Trophoblast cell (in vitro differentiated cells and primary cell): ENCODE results near the gene PAK4.

Source experiments
- DNase-seq, 2 donors: peaks; one replicate each; pipeline ENCODE4 v3.0.0-alpha.2; 2016
- H2AFZ ChIP-seq: 2 replicates; pipeline ENCODE4 v1.6.1; 2013; ENCODE audit warnings: low read length, moderate library complexity, mild to moderate bottlenecking; ENCODE audit not compliant: insufficient read depth, poor library complexity
- H2AK5ac ChIP-seq: 2 replicates; pipeline ENCODE4 v1.6.1; 2013; ENCODE audit warnings: mild to moderate bottlenecking, low read length
- H2BK120ac ChIP-seq: 2 replicates; pipeline ENCODE4 v1.6.1; 2013; ENCODE audit warnings: low read length, mild to moderate bottlenecking, moderate library complexity; ENCODE audit not compliant: insufficient read depth, poor library complexity
- H2BK12ac ChIP-seq: 2 replicates; pipeline ENCODE4 v1.6.1; 2013; ENCODE audit warnings: mild to moderate bottlenecking, low read length, moderate library complexity
- H2BK5ac ChIP-seq: 2 replicates; pipeline ENCODE4 v1.6.1; 2013; ENCODE audit warnings: low read length, low read depth, moderate library complexity, mild to moderate bottlenecking; ENCODE audit not compliant: poor library complexity
- H3K14ac ChIP-seq: 2 replicates; pipeline ENCODE4 v1.6.1; 2013; ENCODE audit warnings: mild to moderate bottlenecking, low read length
- H3K18ac ChIP-seq: 2 replicates; pipeline ENCODE4 v1.6.1; 2013; ENCODE audit warnings: mild to moderate bottlenecking, low read length
- H3K23ac ChIP-seq: 2 replicates; pipeline ENCODE4 v1.6.1; 2013; ENCODE audit warnings: low read length
- H3K27ac ChIP-seq: 2 replicates; pipeline ENCODE4 v1.5.1; 2013; ENCODE audit warnings: low read depth, mild to moderate bottlenecking, inconsistent platforms, low read length, moderate library complexity
- H3K27me3 ChIP-seq: 2 replicates; pipeline ENCODE4 v1.6.1; 2013; ENCODE audit warnings: inconsistent platforms, mild to moderate bottlenecking, low read length, moderate library complexity; ENCODE audit not compliant: insufficient read depth
- H3K36me3 ChIP-seq, 2 experiments: 1 replicate in 1 of 2; 2 replicates in 1 of 2; pipeline ENCODE4 v1.6.1; 2013; ENCODE audit warnings: low read length in 2 of 2, mild to moderate bottlenecking in 2 of 2, moderate library complexity in 1 of 2; ENCODE audit not compliant: insufficient read depth in 2 of 2, control insufficient read depth in 1 of 2
- H3K4ac ChIP-seq: 2 replicates; pipeline ENCODE4 v1.6.1; 2013; ENCODE audit warnings: low read depth, mild to moderate bottlenecking, low read length, moderate library complexity
- H3K4me1 ChIP-seq, 2 experiments: 1 replicate in 1 of 2; 2 replicates in 1 of 2; pipeline ENCODE4 v1.6.1; 2013; ENCODE audit warnings: low read length in 2 of 2, mild to moderate bottlenecking in 2 of 2, moderate library complexity in 1 of 2; ENCODE audit not compliant: insufficient read depth in 2 of 2, control insufficient read depth in 1 of 2
- H3K4me2 ChIP-seq: 2 replicates; pipeline ENCODE4 v1.6.1; 2013; ENCODE audit warnings: inconsistent platforms, mild to moderate bottlenecking, low read length, moderate library complexity
- H3K4me3 ChIP-seq: 2 replicates; pipeline ENCODE4 v1.5.1; 2013; ENCODE audit warnings: mild to moderate bottlenecking, low read depth, low read length, inconsistent platforms
- H3K79me1 ChIP-seq: one replicate; pipeline ENCODE4 v1.6.1; 2013; ENCODE audit warnings: low read length
- H3K79me2 ChIP-seq: 2 replicates; pipeline ENCODE4 v1.6.1; 2013; ENCODE audit warnings: low read length, mild to moderate bottlenecking; ENCODE audit not compliant: control insufficient read depth, insufficient read depth, poor library complexity
- H3K9ac ChIP-seq: 2 replicates; pipeline ENCODE4 v1.6.1; 2013; ENCODE audit warnings: mild to moderate bottlenecking, low read length
- H3K9me3 ChIP-seq: 2 replicates; pipeline ENCODE4 v1.6.1; 2013; ENCODE audit warnings: low read depth, mild to moderate bottlenecking, control low read depth, inconsistent platforms, low read length; ENCODE audit not compliant: insufficient read depth
- H4K12ac ChIP-seq: 2 replicates; pipeline ENCODE4 v1.6.1; 2013; ENCODE audit warnings: low read depth, mild to moderate bottlenecking, low read length, moderate library complexity
- H4K8ac ChIP-seq: 2 replicates; pipeline ENCODE4 v1.6.1; 2013; ENCODE audit warnings: low read depth, mild to moderate bottlenecking, low read length, moderate library complexity
- H4K91ac ChIP-seq: one replicate; pipeline ENCODE4 v1.6.1; 2013; ENCODE audit warnings: low read depth, mild to moderate bottlenecking, low read length, moderate library complexity
- WGBS: extraction: QIAGEN DNeasy Blood & Tissue Kit; methylation state at CpG from one replicate; pipeline ENCODE4 v1.1.7; 2013; ENCODE audit warnings: missing lambda C conversion rate; ENCODE audit not compliant: insufficient read length, insufficient coverage; ENCODE audit errors: extremely low coverage; 5-methylcytosine and 5-hydroxymethylcytosine counted together

The PAK4 gene

GRCh38 chr19:39103151-39103550 lies 22.4 kb upstream of the PAK4 start:
- no peaks in the 10 kb centered on the region for H3K79me2 ChIP-seq
- no peak overlapping the region for H2BK120ac ChIP-seq
- H2AFZ ChIP-seq, result no peak overlapping the region
- no peak overlapping the region for H3K14ac ChIP-seq
- no peaks in the 10 kb centered on the region for H3K36me3 ChIP-seq
- no peak overlapping the region for H4K8ac ChIP-seq
- no peak overlapping the region for H3K4ac ChIP-seq
- H3K18ac ChIP-seq, result no peak overlapping the region
- H3K27ac ChIP-seq, result no peak overlapping the region
- H3K27me3 ChIP-seq, result no peaks in the 10 kb centered on the region
- DNase-seq, result no peak
- peaks cover 2% of the 10 kb centered on the region for H3K9me3 ChIP-seq
- no peak overlapping the region for H3K23ac ChIP-seq
- H3K4me3 ChIP-seq, result no peak overlapping the region
- no peaks in the 10 kb centered on the region for H3K79me1 ChIP-seq
- no peaks in the 10 kb centered on the region for H3K4me1 ChIP-seq
- no peak overlapping the region for H2AK5ac ChIP-seq
- no peak overlapping the region for H4K91ac ChIP-seq
- WGBS, result no CpG with 5 or more reads among the region's 5 CpGs
- no peak overlapping the region for H2BK5ac ChIP-seq
- H3K4me2 ChIP-seq, result no peak overlapping the region
- H4K12ac ChIP-seq, result no peak overlapping the region
- no peak overlapping the region for H3K9ac ChIP-seq
- no peak overlapping the region for H2BK12ac ChIP-seq

- WGBS, result no CpG with 5 or more reads among the region's 5 CpGs
- Histone ChIP-seq H3K9me3 (peaks cover 2% of the 10 kb centered on the region), H3K27ac (no peak overlapping the region), H2BK5ac (no peak overlapping the region), H2BK120ac (no peak overlapping the region), H4K8ac (no peak overlapping the region), H3K79me2 (no peaks in the 10 kb centered on the region), H3K4me1 (no peaks in the 10 kb centered on the region), H3K4me3 (no peak overlapping the region), H3K79me1 (no peaks in the 10 kb centered on the region), H3K23ac (no peak overlapping the region), H2AK5ac (no peak overlapping the region), H2BK12ac (no peak overlapping the region), H3K18ac (no peak overlapping the region), H3K27me3 (no peaks in the 10 kb centered on the region), H4K12ac (no peak overlapping the region), H3K4ac (no peak overlapping the region), H3K4me2 (no peak overlapping the region), H3K14ac (no peak overlapping the region), H3K9ac (no peak overlapping the region), H2AFZ (no peak overlapping the region), H4K91ac (no peak overlapping the region), H3K36me3 (no peaks in the 10 kb centered on the region)
- DNase-seq, result no peak
Observed at GRCh38 chr19:39104186-39104596, 21.4 kb upstream of the PAK4 start.

GRCh38 chr19:39106194-39106593 lies 19.4 kb upstream of the PAK4 start:
- H2AFZ ChIP-seq, result no peak overlapping the region
- no peak overlapping the region for H2BK120ac ChIP-seq
- peaks cover under 1% of the 10 kb centered on the region for H3K9me3 ChIP-seq
- no peak overlapping the region for H3K27ac ChIP-seq
- no peak overlapping the region for H2AK5ac ChIP-seq
- no CpG with 5 or more reads among the region's 7 CpGs for whole genome bisulfite sequencing
- H3K4me2 ChIP-seq, result no peak overlapping the region
- no peak overlapping the region for H3K4ac ChIP-seq
- no peak overlapping the region for H3K9ac ChIP-seq
- H4K12ac ChIP-seq, result no peak overlapping the region
- DNase-seq, result no peak
- H3K18ac ChIP-seq, result no peak overlapping the region
- no peaks in the 10 kb centered on the region for H3K27me3 ChIP-seq
- H4K91ac ChIP-seq, result no peak overlapping the region
- H3K14ac ChIP-seq, result no peak overlapping the region
- H3K4me1 ChIP-seq, result no peaks in the 10 kb centered on the region
- H3K4me3 ChIP-seq, result no peak overlapping the region
- no peak overlapping the region for H2BK12ac ChIP-seq
- no peak overlapping the region for H3K23ac ChIP-seq
- no peak overlapping the region for H4K8ac ChIP-seq
- H3K36me3 ChIP-seq, result no peaks in the 10 kb centered on the region
- H3K79me2 ChIP-seq, result no peaks in the 10 kb centered on the region
- H2BK5ac ChIP-seq, result no peak overlapping the region
- H3K79me1 ChIP-seq, result no peaks in the 10 kb centered on the region

- H3K4ac ChIP-seq, result no peak overlapping the region
- H3K9me3 ChIP-seq, result no peaks in the 10 kb centered on the region
- no peak overlapping the region for H3K27ac ChIP-seq
Observed at GRCh38 chr19:39109641-39110040, 15.9 kb upstream of the PAK4 start.

More at GRCh38 chr19:39109641-39110040, 15.9 kb upstream of the PAK4 start:
- H3K14ac ChIP-seq, result no peak overlapping the region
- H3K23ac ChIP-seq, result no peak overlapping the region
- H2BK5ac ChIP-seq, result no peak overlapping the region
- H2BK12ac ChIP-seq, result no peak overlapping the region
- H3K79me1 ChIP-seq, result peaks cover 12% of the 10 kb centered on the region
- H3K27me3 ChIP-seq, result no peaks in the 10 kb centered on the region
- no peak overlapping the region for H4K91ac ChIP-seq
- H3K9ac ChIP-seq, result no peak overlapping the region
- no peak overlapping the region for H3K4me3 ChIP-seq
- no peak overlapping the region for H4K12ac ChIP-seq
- no peaks in the 10 kb centered on the region for H3K36me3 ChIP-seq
- H4K8ac ChIP-seq, result no peak overlapping the region
- DNase-seq, result no peak
- H2AK5ac ChIP-seq, result no peak overlapping the region
- H2BK120ac ChIP-seq, result no peak overlapping the region
- H2AFZ ChIP-seq, result no peak overlapping the region
- H3K4me1 ChIP-seq, result peaks cover 5 to 7% of the 10 kb centered on the region in 2 experiments
- H3K79me2 ChIP-seq, result no peaks in the 10 kb centered on the region
- H3K18ac ChIP-seq, result no peak overlapping the region
- H3K4me2 ChIP-seq, result no peak overlapping the region
